Colonic mucosa (tissue), 4 donors: ENCODE data around the gene ARSA. TPM values are rescaled to one million over a fixed set of nuclear protein-coding genes. Genes with fewer than 3 reads are reported as not detected.

Experiments
- DNase-seq: peaks from one replicate; pipeline ENCODE4 v3.0.0-alpha.2; 2020
- H3K27ac ChIP-seq: fragments of 200-600 bp; one replicate; pipeline ENCODE4 v1.8.0; 2021
- H3K27me3 ChIP-seq: fragments of 200-600 bp; one replicate; pipeline ENCODE4 v1.8.0; 2021
- H3K36me3 ChIP-seq: fragments of 200-600 bp; one replicate; pipeline ENCODE4 v1.8.0; 2021
- H3K4me1 ChIP-seq: fragments of 200-600 bp; one replicate; pipeline ENCODE4 v1.8.0; 2021; ENCODE audit warnings: mild to moderate bottlenecking
- H3K4me3 ChIP-seq: fragments of 200-600 bp; one replicate; pipeline ENCODE4 v1.8.0; 2021
- H3K9ac ChIP-seq, 2 donors: one replicate each; pipeline ENCODE4 v1.7.0; 2013; ENCODE audit warnings: control low read depth in 2 of 2, low read depth in 2 of 2, low read length in 2 of 2
- H3K9me3 ChIP-seq: fragments of 200-600 bp; one replicate; pipeline ENCODE4 v1.8.0; 2021
- CTCF ChIP-seq: fragments of 200-600 bp; IDR thresholded peaks from one replicate; pipeline ENCODE4 v1.8.0; 2022; ENCODE audit warnings: antibody characterized with exemption, mild to moderate bottlenecking
- intact Hi-C: fragments of 100-400 bp; cut with DNase I; formaldehyde crosslinking; loops from one replicate; pipeline ENCODE4 v1.14.1; 2022
- total RNA-seq, 2 donors: library from RNA; stranded (reverse); fragmentation: NEBNext Ultra II Directional in 1 of 2; extraction: Animal tissue kit (Norgen Biotek cat#: 25700) in 1 of 2; gene quantifications; one replicate each; pipeline ENCODE4 v1.2.1, GENCODE V29; 2021
- donor health status: healthy.
- donor health status: DM: no; HTN: no; CAD: no.
- donor health status: DM: no; HTN: no; CAD: no.

ARSA gene
- total RNA-seq, 2 donors from 2014 or later = 40.6 to 61.0 TPM

- no peak overlapping the region for H3K4me3 ChIP-seq
- TF ChIP-seq CTCF = no peak
- H3K36me3 ChIP-seq = no peaks in the 10 kb centered on the region
- H3K27ac ChIP-seq = no peak overlapping the region
- H3K4me1 ChIP-seq = peaks cover 9% of the 10 kb centered on the region
- no peak for DNase-seq
- no peak overlapping the region for H3K9ac ChIP-seq
- no peaks in the 10 kb centered on the region for H3K9me3 ChIP-seq
- no peaks in the 10 kb centered on the region for H3K27me3 ChIP-seq
- intact Hi-C loops = no loop called here
Observed at GRCh38 chr22:50584106-50585096, 43.6 kb downstream of the ARSA start.

DNA sequence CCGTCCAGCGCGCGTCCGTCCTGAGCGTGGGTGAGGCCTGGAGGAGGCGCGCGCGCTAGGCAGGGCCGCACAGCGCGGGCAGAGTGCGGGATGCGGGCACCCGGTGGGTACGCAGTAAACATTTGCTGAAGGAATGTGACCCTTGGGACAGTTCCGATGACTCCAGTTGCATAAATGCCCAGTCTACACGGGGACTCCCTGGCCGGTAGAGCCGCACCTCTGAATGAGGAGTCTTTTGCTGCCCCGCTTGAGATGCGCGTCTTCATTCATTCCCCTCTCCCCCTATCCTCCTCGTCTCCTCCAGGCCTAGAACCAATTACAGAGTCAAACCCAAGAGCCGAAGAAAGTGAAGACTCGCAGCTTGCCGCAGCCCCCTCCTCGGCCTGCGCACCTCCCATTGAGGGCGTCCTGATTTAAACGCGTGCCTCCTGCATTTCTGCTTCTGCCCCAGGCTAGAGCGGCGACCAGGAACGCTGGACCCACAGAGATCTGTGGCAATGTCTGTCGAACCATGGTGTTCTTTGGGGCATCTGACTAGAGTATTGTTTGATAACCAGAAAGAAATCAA lies 44.6 kb downstream of the ARSA start:
- Histone ChIP-seq H3K36me3 (no peaks in the 10 kb centered on the region), H3K9ac (peak overlapping the region; percentile 84 to 90), H3K27ac (peak overlapping the region; percentile 99), H3K9me3 (no peaks in the 10 kb centered on the region), H3K4me3 (peak overlapping the region; percentile 85), H3K4me1 (peaks cover 9% of the 10 kb centered on the region), H3K27me3 (no peaks in the 10 kb centered on the region)
- no peak for DNase-seq
- intact Hi-C loops = no loop called here
- TF ChIP-seq CTCF = no peak

DNA sequence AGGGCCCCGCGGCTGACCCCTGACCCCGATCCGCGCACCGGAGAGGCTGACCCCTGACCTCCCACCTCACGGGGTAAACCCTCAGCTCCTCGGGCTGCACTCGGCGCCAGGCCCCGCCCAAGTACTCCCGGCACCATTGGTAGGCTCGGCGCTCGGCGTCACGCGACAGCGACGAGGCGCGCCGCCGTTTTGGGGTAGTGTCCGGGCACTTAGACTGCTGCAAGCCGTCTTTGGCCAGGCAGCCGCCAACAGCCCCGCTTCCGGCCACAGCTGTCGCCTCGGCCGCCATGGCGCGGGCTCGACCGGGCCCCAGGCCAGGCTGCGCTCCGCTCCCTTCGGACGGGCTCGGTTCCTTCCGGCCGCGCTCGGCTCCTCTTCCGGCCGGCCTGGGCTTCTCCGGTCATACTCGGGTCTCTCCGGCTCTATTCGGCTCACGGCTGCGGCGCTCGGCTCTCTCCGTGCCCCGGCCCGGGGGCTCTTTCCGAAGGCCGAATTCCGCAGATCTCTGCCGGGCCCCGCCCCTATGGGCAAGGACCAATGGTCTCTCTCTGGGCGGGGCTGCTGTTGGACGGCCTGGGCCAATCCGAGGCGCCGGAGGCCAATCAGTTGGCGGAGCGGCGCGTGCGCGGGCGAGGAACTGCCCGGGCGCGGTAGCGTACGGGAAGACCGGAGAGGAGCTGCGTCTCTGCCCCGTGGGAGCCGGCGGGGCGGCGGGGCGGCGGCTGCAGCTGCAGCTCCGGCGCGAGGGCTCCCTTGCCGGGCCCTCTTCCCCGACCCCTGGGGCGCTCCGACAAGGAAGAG lies 45.3 kb downstream of the ARSA start, which contains the start of gene CHKB:
Gene CHKB (minus strand): TSS at position 357 of the 801 bp plus-strand sequence. CDS start 68 bp downstream, at position 289.
- peak; percentile 98 for DNase-seq
- Histone ChIP-seq H3K27ac (peak within 1 kb of the TSS; percentile 99), H3K9me3 (no peaks in the 10 kb centered on the region), H3K9ac (peak within 1 kb of the TSS; percentile 90 to 99), H3K4me3 (peak within 1 kb of the TSS; percentile 85), H3K4me1 (peaks cover 9% of the 10 kb centered on the region), H3K36me3 (no peaks in the 10 kb centered on the region), H3K27me3 (no peaks in the 10 kb centered on the region)
- intact Hi-C loops = no loop called here
- no peak for TF ChIP-seq CTCF

DNA sequence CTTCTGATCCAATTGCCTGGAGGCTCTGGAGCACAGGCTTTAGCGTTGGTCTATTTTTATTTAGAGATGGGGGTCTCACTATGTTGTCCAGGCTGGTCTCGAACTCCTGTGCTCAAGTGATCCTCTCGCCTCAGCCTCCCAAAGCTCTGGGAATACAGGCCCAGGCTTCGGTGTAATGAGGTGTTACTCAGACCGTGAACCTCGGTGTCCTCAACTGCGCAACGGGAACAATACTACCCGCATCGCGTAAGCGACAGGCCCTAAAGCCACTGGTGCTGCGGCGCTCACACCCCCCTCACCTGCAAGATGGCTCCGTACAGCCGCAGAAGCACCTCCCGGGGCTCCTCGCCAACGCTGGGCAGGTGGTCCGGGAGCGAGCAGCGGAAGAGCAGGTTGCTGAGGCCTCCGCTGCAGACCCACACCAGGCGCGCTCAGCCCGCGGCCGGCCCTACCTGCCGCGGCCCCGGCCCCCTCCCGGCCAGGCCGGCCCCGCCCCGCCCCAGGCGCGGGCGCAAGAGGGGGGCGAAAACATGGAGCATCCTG lies 45.9 kb downstream of the ARSA start:
- no peak for DNase-seq
- Histone ChIP-seq H3K9ac (peak overlapping the region; percentile 90 to 99), H3K4me3 (peak overlapping the region; percentile 85), H3K9me3 (no peaks in the 10 kb centered on the region), H3K4me1 (peaks cover 9% of the 10 kb centered on the region), H3K27ac (peak overlapping the region; percentile 99), H3K36me3 (no peaks in the 10 kb centered on the region), H3K27me3 (no peaks in the 10 kb centered on the region)
- no peak for TF ChIP-seq CTCF
- intact Hi-C loops = no loop called here
